Fibroblast of lung (primary cell): ENCODE measurements around the gene SERPINA9. TPM values are rescaled to one million over a fixed set of nuclear protein-coding genes. Genes with fewer than 3 reads are reported as not detected.

Experiments used
- DNase-seq, 2 donors: peaks; one replicate each; pipeline versions ENCODE4 v3.0.0 to v3.0.0-alpha.2; 2010; ENCODE audit warnings: low read depth in 2 of 2
- H2AFZ ChIP-seq: 2 replicates; pipeline ENCODE4 v1.5.1; 2012; ENCODE audit warnings: low read length, control low read depth, inconsistent platforms
- H3K27ac ChIP-seq: 2 replicates; pipeline ENCODE4 v1.5.1; 2011; ENCODE audit warnings: low read length, control low read depth; ENCODE audit not compliant: insufficient read depth
- H3K27me3 ChIP-seq: 2 replicates; pipeline ENCODE4 v1.5.1; 2011; ENCODE audit warnings: mild to moderate bottlenecking, low read length; ENCODE audit not compliant: control insufficient read depth, insufficient read depth
- H3K36me3 ChIP-seq: 2 replicates; pipeline ENCODE4 v1.5.1; 2011; ENCODE audit warnings: low read length; ENCODE audit not compliant: control insufficient read depth, insufficient read depth
- H3K4me1 ChIP-seq: 2 replicates; pipeline ENCODE4 v1.5.1; 2011; ENCODE audit warnings: low read length; ENCODE audit not compliant: control insufficient read depth, insufficient read depth; ENCODE audit errors: extremely low read depth
- H3K4me2 ChIP-seq: 2 replicates; pipeline ENCODE4 v1.5.1; 2011; ENCODE audit warnings: low read length, control low read depth; ENCODE audit not compliant: insufficient read depth; ENCODE audit errors: extremely low read depth
- H3K4me3 ChIP-seq, 4 experiments: fragments of 200-600 bp in 1 of 4; sonication (generic) in 1 of 4; replicated peaks in 1 of 4; 2 replicates each; pipeline ENCODE4 v1.5.1; 2011 to 2016; ENCODE audit warnings: low read length in 4 of 4, low read depth in 3 of 4, mild to moderate bottlenecking in 3 of 4, control low read depth in 2 of 4, inconsistent platforms in 1 of 4, mixed read lengths in 1 of 4; ENCODE audit not compliant: insufficient read depth in 1 of 4; ENCODE audit errors: control extremely low read depth in 1 of 4
- H3K79me2 ChIP-seq: 2 replicates; pipeline ENCODE4 v1.5.1; 2012; ENCODE audit warnings: mild to moderate bottlenecking, low read length, inconsistent platforms; ENCODE audit not compliant: control insufficient read depth, insufficient read depth
- H3K9ac ChIP-seq: 2 replicates; pipeline ENCODE4 v1.5.1; 2011; ENCODE audit warnings: mild to moderate bottlenecking, low read length, control low read depth; ENCODE audit not compliant: insufficient read depth
- H3K9me3 ChIP-seq: 2 replicates; pipeline ENCODE4 v1.5.1; 2012; ENCODE audit warnings: low read depth, low read length; ENCODE audit not compliant: control insufficient read depth, insufficient read depth
- H4K20me1 ChIP-seq: 2 replicates; pipeline ENCODE4 v1.5.1; 2011; ENCODE audit warnings: low read length; ENCODE audit not compliant: control insufficient read depth, insufficient read depth; ENCODE audit errors: extremely low read depth
- CTCF ChIP-seq, 2 donors: IDR thresholded peaks in 1 of 2; conservative IDR thresholded peaks in 1 of 2; 1 replicate in 1 of 2; 2 replicates in 1 of 2; pipeline ENCODE4 v1.5.1; 2011 to 2012; ENCODE audit warnings: low read length in 2 of 2, control low read depth in 1 of 2, inconsistent platforms in 1 of 2, low read depth in 1 of 2, mild to moderate bottlenecking in 1 of 2
- EZH2 ChIP-seq: IDR thresholded peaks from 2 replicates; pipeline ENCODE4 v1.5.1; 2012; ENCODE audit warnings: low read length, control low read depth, mild to moderate bottlenecking; ENCODE audit errors: missing control alignments
- polyA plus RNA-seq, 2 donors: library from polyadenylated mRNA; depleted of rRNA in 1 of 2; stranded (reverse) in 1 of 2; unstranded in 1 of 2; fragments of >200 nt; gene quantifications; 2 replicates each; pipeline ENCODE4 v1.2.1, GENCODE V29; 2011 to 2012; ENCODE audit warnings: missing spikeins in 1 of 2
- total RNA-seq: library from RNA; depleted of rRNA; stranded (reverse); fragments of >200 nt; gene quantifications from 2 replicates; pipeline ENCODE4 v1.2.1, GENCODE V29; 2014

The SERPINA9 gene
- total and polyA plus RNA-seq, 2 donors (not counting 1 experiment from before 2014, with no cell fraction given): not detected

GRCh38 chr14:94471045-94471444 is 5.0 kb downstream of the SERPINA9 start:
- Histone ChIP-seq H3K9me3 (no peaks in the 10 kb centered on the region), H3K4me2 (no peak overlapping the region), H4K20me1 (no peaks in the 10 kb centered on the region), H3K27ac (no peak overlapping the region), H3K4me1 (no peaks in the 10 kb centered on the region), H3K27me3 (no peaks in the 10 kb centered on the region), H2AFZ (no peak overlapping the region), H3K79me2 (no peaks in the 10 kb centered on the region), H3K36me3 (no peaks in the 10 kb centered on the region), H3K4me3 (no peak overlapping the region), H3K9ac (no peak overlapping the region)
- TF ChIP-seq CTCF (conservative IDR thresholded peaks at IDR 0.05 in 1 of 2, IDR thresholded peaks at IDR 0.05 in 1 of 2; ENCODE audit: low read depth in 1 of 2, low read length in 2 of 2): no peak
- TF ChIP-seq EZH2: no peak
- no peak for DNase-seq

GRCh38 chr14:94470311-94470710 is 5.7 kb downstream of the SERPINA9 start:
- Histone ChIP-seq H3K79me2 (no peaks in the 10 kb centered on the region), H2AFZ (no peak overlapping the region), H3K9ac (no peak overlapping the region), H3K27me3 (no peaks in the 10 kb centered on the region), H4K20me1 (no peaks in the 10 kb centered on the region), H3K27ac (no peak overlapping the region), H3K4me1 (no peaks in the 10 kb centered on the region), H3K4me2 (no peak overlapping the region), H3K36me3 (no peaks in the 10 kb centered on the region), H3K4me3 (no peak overlapping the region), H3K9me3 (no peaks in the 10 kb centered on the region)
- TF ChIP-seq EZH2 (no peak), CTCF (conservative IDR thresholded peaks at IDR 0.05 in 1 of 2, IDR thresholded peaks at IDR 0.05 in 1 of 2; ENCODE audit: low read depth in 1 of 2, low read length in 2 of 2) (no peak)
- no peak for DNase-seq

- no peaks in the 10 kb centered on the region for H3K79me2 ChIP-seq
- no peak overlapping the region for H2AFZ ChIP-seq
- H3K27ac ChIP-seq: no peak overlapping the region
- TF ChIP-seq CTCF (conservative IDR thresholded peaks at IDR 0.05 in 1 of 2, IDR thresholded peaks at IDR 0.05 in 1 of 2; ENCODE audit: low read depth in 1 of 2, low read length in 2 of 2): no peak
- TF ChIP-seq EZH2: no peak
- no peaks in the 10 kb centered on the region for H4K20me1 ChIP-seq
- H3K9ac ChIP-seq: no peak overlapping the region
- no peaks in the 10 kb centered on the region for H3K27me3 ChIP-seq
- no peak overlapping the region for H3K4me2 ChIP-seq
- no peak for DNase-seq
- H3K36me3 ChIP-seq: no peaks in the 10 kb centered on the region
- H3K4me1 ChIP-seq: no peaks in the 10 kb centered on the region
- no peak overlapping the region for H3K4me3 ChIP-seq
- no peaks in the 10 kb centered on the region for H3K9me3 ChIP-seq
Measured at GRCh38 chr14:94469261-94469660, 6.7 kb downstream of the SERPINA9 start.
